HepG2 (cell line): Measurements from ENCODE around the gene GGACT. TPM values are rescaled to one million over a fixed set of nuclear protein-coding genes. Genes with fewer than 3 reads are reported as not detected.

Experiments
- ARNT ChIP-seq: fragments of 450-650 bp; IDR thresholded peaks from 2 replicates; pipeline ENCODE4 v1.6.1; 2017
- ATF2 ChIP-seq: sonication (generic); formaldehyde crosslinking; IDR thresholded peaks from 2 replicates; pipeline ENCODE4 v1.4.0; 2020; ENCODE audit warnings: missing genetic modification reagents
- HDAC1 ChIP-seq: sonication (generic); formaldehyde crosslinking; IDR thresholded peaks from 2 replicates; pipeline ENCODE4 v1.5.1; 2020; ENCODE audit warnings: mild to moderate bottlenecking, missing genetic modification reagents
- KLF15 ChIP-seq: sonication (generic); formaldehyde crosslinking; IDR thresholded peaks from 2 replicates; pipeline ENCODE4 v1.8.1; 2023; ENCODE audit warnings: borderline replicate concordance, mild to moderate bottlenecking, inconsistent platforms, missing genetic modification reagents, mixed read lengths
- YY1 ChIP-seq: IDR thresholded peaks from 2 replicates; pipeline ENCODE4 v1.6.1; 2011; ENCODE audit warnings: low read length, low read depth, moderate library complexity, mild to moderate bottlenecking; ENCODE audit not compliant: insufficient read depth, insufficient replicate concordance
- ZNF574 ChIP-seq: sonication (generic); formaldehyde crosslinking; IDR thresholded peaks from 2 replicates; pipeline ENCODE4 v1.4.0; 2020; ENCODE audit warnings: missing genetic modification reagents
- ZNF672 ChIP-seq: sonication (generic); formaldehyde crosslinking; IDR thresholded peaks from 2 replicates; pipeline ENCODE4 v1.8.1; 2022; ENCODE audit warnings: missing genetic modification reagents
- polyA plus RNA-seq, 8 experiments: library from polyadenylated mRNA; depleted of rRNA in 3 of 8; stranded (reverse) in 7 of 8; unstranded in 1 of 8; fragments of >200 nt; fragmentation: Illumina TruSeq in 4 of 8; extraction: Trizol in 4 of 8; gene quantifications; 2 replicates each; pipeline versions ENCODE4 v1.2.1 to v1.2.3, GENCODE V29; 2011 to 2016; ENCODE audit warnings: low read depth in 4 of 8, missing spikeins in 1 of 8, mixed read lengths in 1 of 8; ENCODE audit not compliant: insufficient read depth in 1 of 8
- total RNA-seq, 5 experiments: library from RNA; depleted of rRNA; stranded (reverse); fragments of >200 nt; fragmentation: Illumina TruSeq; extraction: Trizol; gene quantifications; 2 replicates each; pipeline ENCODE4 v1.2.3, GENCODE V29; 2016; ENCODE audit warnings: low read depth in 1 of 5

Gene GGACT
- total and polyA plus RNA-seq, 2 of the 13 experiments (the other 11 are each of a cell fraction or from before 2014, with no cell fraction given), result 1.7 to 1.9 TPM

- TF ChIP-seq ZNF574 (CRISPR knock-in tag) (no peak), ATF2 (CRISPR knock-in tag) (no peak), HDAC1 (CRISPR knock-in tag) (no peak), ZNF672 (CRISPR knock-in tag) (no peak), YY1 (no peak), ARNT (no peak), KLF15 (CRISPR knock-in tag) (no peak)
These were observed 66.6 kb downstream of the GGACT start (continued) for GRCh38 chr13:100521851-100522617.
